Right lobe of liver (tissue), 4 donors: ENCODE results near the gene SPECC1L.

Experiments
- CTCF ChIP-seq, 4 donors: fragments of 200-600 bp in 3 of 4; fragments of 450-650 bp in 1 of 4; IDR thresholded peaks; one replicate each; pipeline versions ENCODE4 v1.5.1 to v1.8.0; 2016 to 2022; ENCODE audit warnings: antibody characterized with exemption in 4 of 4, mild to moderate bottlenecking in 2 of 4
- POLR2A ChIP-seq: fragments of 450-650 bp; IDR thresholded peaks from one replicate; pipeline ENCODE4 v1.6.1; 2017; ENCODE audit warnings: antibody characterized with exemption, mild to moderate bottlenecking
- donor health status: DM: no; HTN: no; CAD: no.
- donor health status: DM: no; HTN: no; CAD: no.
- donor health status: DM: no; HTN: yes; CAD: no.

- no peak for TF ChIP-seq POLR2A
- no peak for TF ChIP-seq CTCF (IDR thresholded peaks at IDR 0.05)
Measured at GRCh38 chr22:24436553-24436952, 165.9 kb downstream of the SPECC1L start.
